Trophoblast cell (in vitro differentiated cells and primary cell): ENCODE measurements around the gene FRMPD1.

ENCODE experiments used
- DNase-seq, 2 donors: peaks; one replicate each; pipeline ENCODE4 v3.0.0-alpha.2; 2016
- H2AFZ ChIP-seq: 2 replicates; pipeline ENCODE4 v1.6.1; 2013; ENCODE audit warnings: low read length, moderate library complexity, mild to moderate bottlenecking; ENCODE audit not compliant: insufficient read depth, poor library complexity
- H2AK5ac ChIP-seq: 2 replicates; pipeline ENCODE4 v1.6.1; 2013; ENCODE audit warnings: mild to moderate bottlenecking, low read length
- H2BK120ac ChIP-seq: 2 replicates; pipeline ENCODE4 v1.6.1; 2013; ENCODE audit warnings: low read length, mild to moderate bottlenecking, moderate library complexity; ENCODE audit not compliant: insufficient read depth, poor library complexity
- H2BK12ac ChIP-seq: 2 replicates; pipeline ENCODE4 v1.6.1; 2013; ENCODE audit warnings: mild to moderate bottlenecking, low read length, moderate library complexity
- H2BK5ac ChIP-seq: 2 replicates; pipeline ENCODE4 v1.6.1; 2013; ENCODE audit warnings: low read length, low read depth, moderate library complexity, mild to moderate bottlenecking; ENCODE audit not compliant: poor library complexity
- H3K14ac ChIP-seq: 2 replicates; pipeline ENCODE4 v1.6.1; 2013; ENCODE audit warnings: mild to moderate bottlenecking, low read length
- H3K18ac ChIP-seq: 2 replicates; pipeline ENCODE4 v1.6.1; 2013; ENCODE audit warnings: mild to moderate bottlenecking, low read length
- H3K23ac ChIP-seq: 2 replicates; pipeline ENCODE4 v1.6.1; 2013; ENCODE audit warnings: low read length
- H3K27ac ChIP-seq: 2 replicates; pipeline ENCODE4 v1.5.1; 2013; ENCODE audit warnings: low read depth, mild to moderate bottlenecking, inconsistent platforms, low read length, moderate library complexity
- H3K27me3 ChIP-seq: 2 replicates; pipeline ENCODE4 v1.6.1; 2013; ENCODE audit warnings: inconsistent platforms, mild to moderate bottlenecking, low read length, moderate library complexity; ENCODE audit not compliant: insufficient read depth
- H3K36me3 ChIP-seq, 2 experiments: 1 replicate in 1 of 2; 2 replicates in 1 of 2; pipeline ENCODE4 v1.6.1; 2013; ENCODE audit warnings: low read length in 2 of 2, mild to moderate bottlenecking in 2 of 2, moderate library complexity in 1 of 2; ENCODE audit not compliant: insufficient read depth in 2 of 2, control insufficient read depth in 1 of 2
- H3K4ac ChIP-seq: 2 replicates; pipeline ENCODE4 v1.6.1; 2013; ENCODE audit warnings: low read depth, mild to moderate bottlenecking, low read length, moderate library complexity
- H3K4me1 ChIP-seq, 2 experiments: 1 replicate in 1 of 2; 2 replicates in 1 of 2; pipeline ENCODE4 v1.6.1; 2013; ENCODE audit warnings: low read length in 2 of 2, mild to moderate bottlenecking in 2 of 2, moderate library complexity in 1 of 2; ENCODE audit not compliant: insufficient read depth in 2 of 2, control insufficient read depth in 1 of 2
- H3K4me2 ChIP-seq: 2 replicates; pipeline ENCODE4 v1.6.1; 2013; ENCODE audit warnings: inconsistent platforms, mild to moderate bottlenecking, low read length, moderate library complexity
- H3K4me3 ChIP-seq: 2 replicates; pipeline ENCODE4 v1.5.1; 2013; ENCODE audit warnings: mild to moderate bottlenecking, low read depth, low read length, inconsistent platforms
- H3K79me1 ChIP-seq: one replicate; pipeline ENCODE4 v1.6.1; 2013; ENCODE audit warnings: low read length
- H3K79me2 ChIP-seq: 2 replicates; pipeline ENCODE4 v1.6.1; 2013; ENCODE audit warnings: low read length, mild to moderate bottlenecking; ENCODE audit not compliant: control insufficient read depth, insufficient read depth, poor library complexity
- H3K9ac ChIP-seq: 2 replicates; pipeline ENCODE4 v1.6.1; 2013; ENCODE audit warnings: mild to moderate bottlenecking, low read length
- H3K9me3 ChIP-seq: 2 replicates; pipeline ENCODE4 v1.6.1; 2013; ENCODE audit warnings: low read depth, mild to moderate bottlenecking, control low read depth, inconsistent platforms, low read length; ENCODE audit not compliant: insufficient read depth
- H4K12ac ChIP-seq: 2 replicates; pipeline ENCODE4 v1.6.1; 2013; ENCODE audit warnings: low read depth, mild to moderate bottlenecking, low read length, moderate library complexity
- H4K8ac ChIP-seq: 2 replicates; pipeline ENCODE4 v1.6.1; 2013; ENCODE audit warnings: low read depth, mild to moderate bottlenecking, low read length, moderate library complexity
- H4K91ac ChIP-seq: one replicate; pipeline ENCODE4 v1.6.1; 2013; ENCODE audit warnings: low read depth, mild to moderate bottlenecking, low read length, moderate library complexity
- whole genome bisulfite sequencing: extraction: QIAGEN DNeasy Blood & Tissue Kit; methylation state at CpG from one replicate; pipeline ENCODE4 v1.1.7; 2013; ENCODE audit warnings: missing lambda C conversion rate; ENCODE audit not compliant: insufficient read length, insufficient coverage; ENCODE audit errors: extremely low coverage; 5-methylcytosine and 5-hydroxymethylcytosine counted together

FRMPD1 gene

GRCh38 chr9:37653385-37653784 lies 2.6 kb downstream of the FRMPD1 start:
- Histone ChIP-seq H4K91ac (no peak overlapping the region), H2BK120ac (no peak overlapping the region), H3K14ac (no peak overlapping the region), H3K27ac (no peak overlapping the region), H3K18ac (no peak overlapping the region), H3K36me3 (no peaks in the 10 kb centered on the region), H3K4me1 (peaks cover 7% of the 10 kb centered on the region in 2 experiments), H2BK12ac (no peak overlapping the region), H3K9me3 (peaks cover 3% of the 10 kb centered on the region), H2BK5ac (no peak overlapping the region), H3K79me2 (no peaks in the 10 kb centered on the region), H3K27me3 (peaks cover 41% of the 10 kb centered on the region), H4K12ac (no peak overlapping the region), H2AFZ (no peak overlapping the region), H4K8ac (no peak overlapping the region), H3K4me3 (no peak overlapping the region), H3K79me1 (no peaks in the 10 kb centered on the region), H3K4ac (no peak overlapping the region), H3K23ac (no peak overlapping the region), H2AK5ac (no peak overlapping the region), H3K9ac (no peak overlapping the region), H3K4me2 (no peak overlapping the region)
- WGBS: no CpG with 5 or more reads among the region's 2 CpGs
- DNase-seq: no peak

- Histone ChIP-seq H4K12ac (no peak overlapping the region), H3K36me3 (no peaks in the 10 kb centered on the region), H3K18ac (no peak overlapping the region), H3K4me1 (no peaks in the 10 kb centered on the region), H3K14ac (no peak overlapping the region), H2AFZ (no peak overlapping the region), H2BK120ac (no peak overlapping the region), H3K4ac (no peak overlapping the region), H3K79me1 (no peaks in the 10 kb centered on the region), H2BK12ac (no peak overlapping the region), H3K4me3 (no peak overlapping the region), H3K9me3 (no peaks in the 10 kb centered on the region), H4K8ac (no peak overlapping the region), H3K9ac (no peak overlapping the region), H3K23ac (no peak overlapping the region), H3K27me3 (peaks cover 8% of the 10 kb centered on the region), H2BK5ac (no peak overlapping the region), H4K91ac (no peak overlapping the region), H2AK5ac (no peak overlapping the region), H3K4me2 (no peak overlapping the region), H3K27ac (no peak overlapping the region), H3K79me2 (no peaks in the 10 kb centered on the region)
- DNase-seq: peak in 1 of 2 donors; percentile 66
- WGBS: no CpG with 5 or more reads among the region's 1 CpG
These were observed 6.2 kb downstream of the FRMPD1 start for GRCh38 chr9:37656936-37657335.

- no peak overlapping the region for H4K91ac ChIP-seq
- H3K4ac ChIP-seq: no peak overlapping the region
- H3K4me2 ChIP-seq: no peak overlapping the region
- no peak overlapping the region for H3K4me3 ChIP-seq
- no peak overlapping the region for H3K9ac ChIP-seq
- no peak overlapping the region for H2BK120ac ChIP-seq
- no peaks in the 10 kb centered on the region for H3K79me2 ChIP-seq
- no peak overlapping the region for H4K12ac ChIP-seq
- no peak for DNase-seq
- no peak overlapping the region for H2AK5ac ChIP-seq
- no peak overlapping the region for H4K8ac ChIP-seq
- H3K27ac ChIP-seq: no peak overlapping the region
- H3K79me1 ChIP-seq: no peaks in the 10 kb centered on the region
- no peak overlapping the region for H2AFZ ChIP-seq
- no peaks in the 10 kb centered on the region for H3K27me3 ChIP-seq
- no peak overlapping the region for H2BK5ac ChIP-seq
- H3K14ac ChIP-seq: no peak overlapping the region
- no CpG with 5 or more reads among the region's 3 CpGs for WGBS
- no peaks in the 10 kb centered on the region for H3K36me3 ChIP-seq
- no peak overlapping the region for H2BK12ac ChIP-seq
- H3K23ac ChIP-seq: no peak overlapping the region
- H3K9me3 ChIP-seq: no peaks in the 10 kb centered on the region
- no peak overlapping the region for H3K18ac ChIP-seq
- no peaks in the 10 kb centered on the region for H3K4me1 ChIP-seq
These were observed 9.9 kb downstream of the FRMPD1 start for GRCh38 chr9:37660691-37661090.

- Histone ChIP-seq H3K23ac (no peak overlapping the region), H3K4me1 (no peaks in the 10 kb centered on the region), H2BK12ac (no peak overlapping the region), H3K79me2 (no peaks in the 10 kb centered on the region), H4K12ac (no peak overlapping the region), H3K79me1 (no peaks in the 10 kb centered on the region), H4K8ac (no peak overlapping the region), H3K27me3 (no peaks in the 10 kb centered on the region), H3K14ac (no peak overlapping the region), H2BK5ac (no peak overlapping the region), H3K4ac (no peak overlapping the region), H2BK120ac (no peak overlapping the region), H3K36me3 (no peaks in the 10 kb centered on the region), H3K18ac (no peak overlapping the region), H2AFZ (no peak overlapping the region), H3K4me2 (no peak overlapping the region), H3K4me3 (no peak overlapping the region), H4K91ac (no peak overlapping the region), H2AK5ac (no peak overlapping the region), H3K27ac (no peak overlapping the region), H3K9me3 (no peaks in the 10 kb centered on the region), H3K9ac (no peak overlapping the region)
- DNase-seq: no peak
- no CpG with 5 or more reads among the region's 5 CpGs for WGBS
These were observed 13.2 kb downstream of the FRMPD1 start for GRCh38 chr9:37663926-37664325.
